ENCODE measurements around the gene SAC3D1.

The SAC3D1 gene

DNA sequence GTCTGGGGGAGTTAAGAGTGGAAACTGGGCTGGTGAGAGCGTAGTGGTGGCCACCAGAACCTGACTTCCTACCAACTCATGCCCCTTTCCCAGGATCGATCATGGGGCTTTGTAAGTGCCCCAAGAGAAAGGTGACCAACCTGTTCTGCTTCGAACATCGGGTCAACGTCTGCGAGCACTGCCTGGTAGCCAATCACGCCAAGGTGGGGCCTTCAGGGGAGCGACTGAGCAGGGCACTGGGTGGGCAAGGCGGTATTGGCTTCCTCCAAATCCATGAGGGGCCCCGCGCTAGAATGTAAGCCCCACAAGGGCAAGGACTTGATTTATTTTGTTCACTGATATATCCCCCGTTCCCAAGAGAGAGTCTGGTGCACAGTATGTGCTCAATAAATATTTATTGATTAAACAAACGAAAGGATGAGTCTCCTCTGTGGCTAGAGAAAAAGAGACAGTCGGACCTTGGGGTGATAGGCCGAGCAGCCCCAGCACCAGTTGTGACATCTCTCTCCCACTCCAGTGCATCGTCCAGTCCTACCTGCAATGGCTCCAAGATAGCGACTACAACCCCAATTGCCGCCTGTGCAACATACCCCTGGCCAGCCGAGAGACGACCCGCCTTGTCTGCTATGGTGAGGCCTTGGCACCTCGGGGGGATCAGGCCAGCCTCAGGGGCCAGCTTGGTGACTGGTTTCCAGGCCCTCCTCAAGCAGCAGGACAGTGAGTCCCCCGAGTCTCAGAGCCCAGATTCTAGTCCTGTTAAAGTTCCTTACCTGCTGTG, 43.8 kb downstream of the SAC3D1 start:
- H3K4me3 Mint-ChIP-seq, result peak overlapping the region; percentile 94
- H3K4me1 Mint-ChIP-seq (ENCODE audit: low read depth), result peaks cover 16% of the 10 kb centered on the region
- peaks cover 2% of the 10 kb centered on the region for H3K36me3 Mint-ChIP-seq
- no peaks in the 10 kb centered on the region for H3K27me3 Mint-ChIP-seq
- H3K27ac Mint-ChIP-seq, result peak overlapping the region; percentile 94
- H3K9me3 Mint-ChIP-seq (ENCODE audit: low read depth), result no peaks in the 10 kb centered on the region

DNA sequence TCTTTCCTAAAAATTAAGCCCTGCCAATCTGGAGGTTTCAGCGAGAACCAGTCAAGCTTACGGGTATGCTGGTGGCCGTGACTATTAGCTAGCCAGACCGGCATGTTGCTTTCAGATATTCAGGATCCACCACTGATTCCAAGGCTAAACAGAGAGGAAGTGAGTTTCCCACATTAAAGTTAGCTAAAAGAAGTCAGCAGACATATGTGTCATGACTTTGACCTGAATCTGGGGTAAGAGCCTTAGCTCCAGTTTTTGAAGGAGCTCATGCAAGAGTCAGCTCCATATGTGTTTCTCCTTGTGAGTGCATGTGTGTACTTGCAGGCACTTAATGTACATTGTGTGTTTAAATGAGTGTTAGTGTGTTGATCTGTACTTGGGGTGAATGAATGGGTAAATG, 44.4 kb downstream of the SAC3D1 start:
- Mint-ChIP-seq H3K4me1 (ENCODE audit: low read depth) (peaks cover 16% of the 10 kb centered on the region), H3K27me3 (no peaks in the 10 kb centered on the region), H3K4me3 (peak overlapping the region; percentile 94), H3K27ac (peak overlapping the region; percentile 25), H3K9me3 (ENCODE audit: low read depth) (no peaks in the 10 kb centered on the region), H3K36me3 (peaks cover 2% of the 10 kb centered on the region)

DNA sequence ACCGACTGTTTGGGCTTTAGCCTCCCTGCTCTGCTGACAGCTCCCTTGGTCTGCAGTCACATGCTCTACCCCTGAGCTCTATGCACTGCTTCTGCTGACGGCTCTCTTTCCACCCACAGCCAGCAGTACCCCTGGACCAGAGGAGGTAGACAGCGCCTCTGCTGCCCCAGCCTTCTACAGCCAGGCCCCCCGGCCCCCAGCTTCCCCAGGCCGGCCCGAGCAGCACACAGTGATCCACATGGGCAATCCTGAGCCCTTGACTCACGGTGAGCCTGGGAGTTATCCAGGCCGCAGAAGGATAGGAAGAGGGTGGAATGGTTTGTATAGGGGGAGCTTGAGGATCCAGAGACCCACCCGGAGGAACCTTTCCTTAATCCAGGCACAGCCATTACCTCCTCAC, 45.8 kb downstream of the SAC3D1 start:
- Mint-ChIP-seq H3K4me3 (no peak overlapping the region), H3K27ac (no peak overlapping the region), H3K4me1 (ENCODE audit: low read depth) (peaks cover 16% of the 10 kb centered on the region), H3K9me3 (ENCODE audit: low read depth) (no peaks in the 10 kb centered on the region), H3K27me3 (no peaks in the 10 kb centered on the region), H3K36me3 (peaks cover 2% of the 10 kb centered on the region)

DNA sequence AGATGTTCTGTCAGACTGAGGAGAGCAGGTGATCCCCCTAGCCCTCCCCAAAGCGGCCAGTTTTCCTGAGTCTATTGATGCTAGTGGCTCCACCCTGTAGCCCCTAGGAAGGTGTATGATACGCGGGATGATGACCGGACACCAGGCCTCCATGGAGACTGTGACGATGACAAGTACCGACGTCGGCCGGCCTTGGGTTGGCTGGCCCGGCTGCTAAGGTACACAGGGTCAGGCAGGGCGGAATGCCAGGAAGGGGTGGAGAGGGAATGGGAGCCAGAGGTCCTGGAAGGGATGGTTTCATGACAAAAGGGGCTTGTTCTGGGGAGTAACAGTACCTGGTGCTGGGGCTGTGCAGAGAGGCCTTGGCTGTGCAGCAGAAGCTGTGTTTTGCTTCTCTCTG, 46.2 kb downstream of the SAC3D1 start:
- no peak overlapping the region for H3K27ac Mint-ChIP-seq
- H3K9me3 Mint-ChIP-seq (ENCODE audit: low read depth), result no peaks in the 10 kb centered on the region

DNA sequence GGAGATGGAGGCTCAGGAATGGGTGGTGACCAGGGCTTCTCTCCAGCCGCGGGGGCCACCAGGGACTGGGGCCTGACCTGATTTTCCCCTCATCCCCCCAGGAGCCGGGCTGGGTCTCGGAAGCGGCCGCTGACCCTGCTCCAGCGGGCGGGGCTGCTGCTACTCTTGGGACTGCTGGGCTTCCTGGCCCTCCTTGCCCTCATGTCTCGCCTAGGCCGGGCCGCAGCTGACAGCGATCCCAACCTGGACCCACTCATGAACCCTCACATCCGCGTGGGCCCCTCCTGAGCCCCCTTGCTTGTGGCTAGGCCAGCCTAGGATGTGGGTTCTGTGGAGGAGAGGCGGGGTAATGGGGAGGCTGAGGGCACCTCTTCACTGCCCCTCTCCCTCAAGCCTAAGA, 46.8 kb downstream of the SAC3D1 start:
- Mint-ChIP-seq H3K4me1 (ENCODE audit: low read depth) (peaks cover 16% of the 10 kb centered on the region), H3K9me3 (ENCODE audit: low read depth) (no peaks in the 10 kb centered on the region), H3K36me3 (peaks cover 2% of the 10 kb centered on the region)

More for the DNA sequence above, 46.2 kb downstream of the SAC3D1 start:
- Mint-ChIP-seq H3K27me3 (no peaks in the 10 kb centered on the region), H3K4me3 (no peak overlapping the region), H3K36me3 (peaks cover 2% of the 10 kb centered on the region), H3K4me1 (ENCODE audit: low read depth) (peaks cover 16% of the 10 kb centered on the region)

DNA sequence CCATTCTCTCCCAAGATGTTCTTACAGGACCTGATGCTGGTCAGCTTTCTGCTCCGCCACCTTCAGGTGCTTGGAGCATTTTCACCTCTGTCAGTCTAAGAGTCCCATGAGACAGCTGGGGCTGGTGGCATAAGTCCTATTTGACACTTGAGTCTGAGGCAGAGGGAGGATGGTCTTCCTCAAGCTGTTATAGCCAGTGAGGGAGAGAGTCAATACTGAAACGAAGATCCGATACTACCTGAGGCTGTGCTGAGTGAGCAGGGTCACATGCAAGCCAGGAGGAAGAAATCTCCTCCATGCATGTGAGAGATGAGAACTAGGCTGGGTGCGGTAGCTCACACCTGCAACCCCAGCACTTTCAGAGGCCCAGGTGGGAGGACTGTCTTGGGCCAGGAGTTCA, 48.6 kb downstream of the SAC3D1 start:
- Mint-ChIP-seq H3K36me3 (peaks cover 2% of the 10 kb centered on the region), H3K27me3 (no peaks in the 10 kb centered on the region), H3K27ac (no peak overlapping the region), H3K4me3 (no peak overlapping the region), H3K9me3 (ENCODE audit: low read depth) (no peaks in the 10 kb centered on the region), H3K4me1 (ENCODE audit: low read depth) (peaks cover 11% of the 10 kb centered on the region)

More for the DNA sequence above, 46.8 kb downstream of the SAC3D1 start:
- Mint-ChIP-seq H3K27me3 (no peaks in the 10 kb centered on the region), H3K27ac (no peak overlapping the region), H3K4me3 (no peak overlapping the region)

DNA sequence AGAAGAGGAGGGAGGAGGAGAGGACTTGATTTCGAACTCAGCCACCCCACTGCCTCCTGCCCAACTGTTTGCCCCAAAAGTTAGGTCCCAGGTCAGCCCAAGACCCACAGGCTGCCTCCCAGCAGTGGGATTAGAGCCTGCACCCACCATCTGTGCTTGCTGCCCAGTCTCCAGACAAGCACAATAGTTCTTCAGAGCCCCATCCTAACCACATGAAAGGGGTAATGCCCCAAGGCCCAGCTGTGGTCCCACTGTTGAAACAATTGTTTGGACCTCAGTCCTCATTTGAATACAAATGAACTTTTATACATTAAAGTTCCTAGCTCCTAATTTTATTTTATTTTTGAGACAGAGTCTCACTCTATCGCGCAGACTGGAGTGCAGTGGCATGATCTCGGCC, 49.6 kb downstream of the SAC3D1 start:
- H3K27me3 Mint-ChIP-seq, result no peaks in the 10 kb centered on the region
- H3K9me3 Mint-ChIP-seq (ENCODE audit: low read depth), result no peaks in the 10 kb centered on the region
- H3K4me1 Mint-ChIP-seq (ENCODE audit: low read depth), result peaks cover 3% of the 10 kb centered on the region
- H3K4me3 Mint-ChIP-seq, result no peak overlapping the region
- H3K36me3 Mint-ChIP-seq, result peaks cover 2% of the 10 kb centered on the region
- H3K27ac Mint-ChIP-seq, result no peak overlapping the region
